Natural killer cell treated with Interleukin-12 subunit alpha and Interleukin-12 subunit beta and Interleukin-15 and Interleukin-18, amount 100 ng/mL, for 72 hours (primary cell): ENCODE data around the gene ATP13A4. TPM values are rescaled to one million over a fixed set of nuclear protein-coding genes. Genes with fewer than 3 reads are reported as not detected.

ENCODE experiments used
- ATAC-seq, 2 donors: fragments of 150-1000 bp; cut with Tn5 transposase in 1 of 2; sonication (Bioruptor Pico), chemical (Tn5 transposase) in 1 of 2; 2 replicates each; pipeline ENCODE4 v1.10.0; 2021
- DNase-seq: peaks from one replicate; pipeline ENCODE4 v3.0.0; 2022; ENCODE audit warnings: low spot score
- H3K27ac Mint-ChIP-seq, 2 donors: 1 replicate in 1 of 2; 2 replicates in 1 of 2; pipeline ENCODE4 v1.8.0; 2022; ENCODE audit warnings: mixed read lengths in 2 of 2, mild to moderate bottlenecking in 1 of 2, moderate library complexity in 1 of 2
- H3K27me3 Mint-ChIP-seq, 2 donors: 1 replicate in 1 of 2; 2 replicates in 1 of 2; pipeline ENCODE4 v1.8.0; 2022; ENCODE audit warnings: mixed read lengths in 2 of 2
- H3K36me3 Mint-ChIP-seq: one replicate; pipeline ENCODE4 v1.8.0; 2022; ENCODE audit warnings: mixed read lengths
- H3K4me1 Mint-ChIP-seq, 2 donors: 1 replicate in 1 of 2; 2 replicates in 1 of 2; pipeline ENCODE4 v1.8.0; 2022; ENCODE audit warnings: low read depth in 2 of 2, mixed read lengths in 2 of 2, mild to moderate bottlenecking in 1 of 2
- H3K4me3 Mint-ChIP-seq: one replicate; pipeline ENCODE4 v1.8.0; 2022; ENCODE audit warnings: mixed read lengths
- H3K9me3 Mint-ChIP-seq: 2 replicates; pipeline ENCODE4 v1.8.0; 2022; ENCODE audit warnings: mixed read lengths
- total RNA-seq, 2 donors: library from RNA; stranded (reverse); gene quantifications; one replicate each; pipeline ENCODE4 v1.2.3, GENCODE V29; 2022

ATP13A4 gene
- total RNA-seq, 2 donors from 2014 or later: 0.92 to 2.1 TPM

DNA sequence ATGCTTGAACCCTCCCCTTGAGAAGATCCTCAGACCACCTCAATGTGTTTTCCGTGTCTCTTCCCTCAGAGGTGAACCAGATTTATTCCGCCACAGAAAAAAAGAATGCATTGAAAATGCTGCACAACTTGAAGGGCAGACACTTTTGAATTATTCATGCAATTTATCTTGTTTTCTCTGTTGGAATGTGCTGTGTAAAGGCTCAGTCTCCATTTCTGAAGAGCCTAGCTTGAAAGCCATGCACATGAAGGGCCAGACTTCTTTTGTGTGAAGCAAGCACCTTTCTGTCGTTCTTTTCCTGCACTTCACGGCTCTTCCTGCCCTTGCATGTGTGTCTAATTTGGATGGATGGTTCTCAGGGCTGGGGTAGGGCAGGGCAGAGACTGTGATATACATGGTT is 97.2 kb downstream of the ATP13A4 start:
- no peak for ATAC-seq
- Mint-ChIP-seq H3K36me3 (no peaks in the 10 kb centered on the region), H3K27ac (no peak overlapping the region), H3K4me3 (no peak overlapping the region), H3K4me1 (no peaks in the 10 kb centered on the region), H3K9me3 (no peaks in the 10 kb centered on the region), H3K27me3 (no peaks in the 10 kb centered on the region)
- DNase-seq: no peak

DNA sequence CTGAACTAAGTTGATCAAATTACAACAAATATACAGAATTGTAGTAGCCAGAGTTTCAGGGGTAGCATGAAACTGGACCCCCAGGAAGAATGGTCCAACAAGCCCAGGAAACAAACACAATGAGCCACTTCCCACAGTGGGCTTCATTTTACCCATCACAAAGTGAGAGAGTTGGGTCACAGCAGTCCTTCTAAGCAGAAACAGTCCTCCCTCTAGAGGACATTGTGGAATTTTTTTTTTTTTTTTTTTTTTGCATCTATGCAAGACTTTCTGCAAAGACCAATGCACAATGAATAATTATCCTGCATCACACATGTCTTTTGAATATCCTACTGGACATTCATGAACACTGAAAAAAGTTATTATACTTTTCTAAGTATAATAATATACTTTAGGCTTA is 102.4 kb downstream of the ATP13A4 start:
- no peak for DNase-seq
- Mint-ChIP-seq H3K9me3 (no peaks in the 10 kb centered on the region), H3K4me3 (no peak overlapping the region), H3K27ac (no peak overlapping the region), H3K36me3 (no peaks in the 10 kb centered on the region), H3K4me1 (no peaks in the 10 kb centered on the region), H3K27me3 (no peaks in the 10 kb centered on the region)
- ATAC-seq: no peak

DNA sequence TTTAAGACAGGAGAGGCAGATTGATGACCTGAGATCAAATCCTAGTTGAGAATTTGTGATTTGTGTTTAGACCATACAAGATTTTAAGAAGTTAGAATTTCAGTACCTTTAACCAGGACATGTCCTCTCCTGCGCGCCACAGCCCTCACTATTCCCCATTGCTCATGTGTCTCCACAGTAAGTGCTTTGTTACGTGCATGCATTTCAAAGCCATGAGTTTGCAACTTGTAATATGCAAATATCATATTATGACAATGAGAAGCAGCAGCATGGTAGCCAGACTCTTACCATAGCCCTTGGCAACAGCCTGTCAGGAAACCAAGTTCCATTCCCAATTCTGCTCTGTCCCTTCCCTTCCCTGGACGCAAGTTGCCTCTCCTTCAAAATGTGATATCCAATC is 102.8 kb downstream of the ATP13A4 start:
- Mint-ChIP-seq H3K4me1 (no peaks in the 10 kb centered on the region), H3K4me3 (no peak overlapping the region), H3K36me3 (no peaks in the 10 kb centered on the region), H3K9me3 (no peaks in the 10 kb centered on the region), H3K27ac (no peak overlapping the region), H3K27me3 (no peaks in the 10 kb centered on the region)
- DNase-seq (no peak), ATAC-seq (no peak)

DNA sequence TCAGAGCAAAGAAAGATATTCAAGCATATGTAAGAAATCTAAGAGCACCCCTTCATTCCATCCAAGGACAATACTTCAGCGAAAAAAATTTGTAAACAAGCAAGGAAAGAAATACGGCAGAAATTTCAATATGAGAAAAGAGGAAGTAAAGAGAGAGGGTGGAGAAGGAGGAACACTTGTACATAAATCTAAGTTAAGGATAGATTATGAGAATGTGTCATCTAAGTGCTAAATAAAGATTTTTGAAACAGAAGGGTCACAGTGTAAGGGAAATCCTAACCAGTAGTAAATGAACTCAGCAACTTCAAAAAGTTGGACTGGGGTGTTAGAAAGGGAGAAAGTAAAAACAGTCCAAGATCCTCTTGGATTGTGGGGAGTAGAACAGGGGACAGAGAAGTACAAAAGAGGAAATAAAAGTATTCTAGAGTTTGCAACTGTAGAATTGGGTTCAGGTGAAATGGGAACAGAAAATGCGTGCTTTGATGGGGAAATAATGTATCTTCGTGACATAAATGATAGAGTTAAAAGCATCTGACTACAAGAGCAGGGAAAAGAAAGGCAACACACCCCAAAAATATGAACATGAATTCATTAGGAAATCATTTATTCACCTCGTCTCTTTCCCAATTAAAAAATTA is 107.6 kb downstream of the ATP13A4 start:
- DNase-seq (no peak), ATAC-seq (no peak)
- Mint-ChIP-seq H3K9me3 (no peaks in the 10 kb centered on the region), H3K27ac (no peak overlapping the region), H3K27me3 (no peaks in the 10 kb centered on the region), H3K36me3 (no peaks in the 10 kb centered on the region), H3K4me3 (no peak overlapping the region), H3K4me1 (no peaks in the 10 kb centered on the region)

GRCh38 chr3:193439423-193439822 is 115.3 kb downstream of the ATP13A4 start:
- DNase-seq (no peak), ATAC-seq (no peak)
- H3K36me3 Mint-ChIP-seq: no peaks in the 10 kb centered on the region
- H3K27me3 Mint-ChIP-seq: no peaks in the 10 kb centered on the region
- H3K27ac Mint-ChIP-seq: no peak overlapping the region
- no peaks in the 10 kb centered on the region for H3K9me3 Mint-ChIP-seq
- H3K4me3 Mint-ChIP-seq: no peak overlapping the region
- H3K4me1 Mint-ChIP-seq: no peaks in the 10 kb centered on the region

GRCh38 chr3:193418576-193419373 is 135.9 kb downstream of the ATP13A4 start:
- H3K36me3 Mint-ChIP-seq: peaks cover 28% of the 10 kb centered on the region
- no peak overlapping the region for H3K27ac Mint-ChIP-seq
- ATAC-seq (peak in 1 of 2 donors; percentile 44), DNase-seq (no peak)
- peaks cover 0 to 5% of the 10 kb centered on the region in 2 donors for H3K27me3 Mint-ChIP-seq
- H3K4me3 Mint-ChIP-seq: no peak overlapping the region
- peaks cover 18% of the 10 kb centered on the region for H3K9me3 Mint-ChIP-seq
- no peaks in the 10 kb centered on the region for H3K4me1 Mint-ChIP-seq

- Mint-ChIP-seq H3K27ac (no peak overlapping the region), H3K36me3 (peaks cover 25% of the 10 kb centered on the region), H3K27me3 (peaks cover 0 to 5% of the 10 kb centered on the region in 2 donors), H3K4me3 (no peak overlapping the region), H3K9me3 (peaks cover 16% of the 10 kb centered on the region), H3K4me1 (no peaks in the 10 kb centered on the region)
- ATAC-seq: no peak
- DNase-seq: no peak
Measured at GRCh38 chr3:193416629-193417028, 138.1 kb downstream of the ATP13A4 start.

GRCh38 chr3:193407688-193408087 is 147.0 kb downstream of the ATP13A4 start:
- Mint-ChIP-seq H3K27ac (no peak overlapping the region), H3K36me3 (no peaks in the 10 kb centered on the region), H3K9me3 (no peaks in the 10 kb centered on the region), H3K27me3 (no peaks in the 10 kb centered on the region), H3K4me1 (no peaks in the 10 kb centered on the region), H3K4me3 (no peak overlapping the region)
- ATAC-seq (no peak), DNase-seq (no peak)

- Mint-ChIP-seq H3K4me1 (no peaks in the 10 kb centered on the region), H3K36me3 (no peaks in the 10 kb centered on the region), H3K27me3 (no peaks in the 10 kb centered on the region), H3K9me3 (no peaks in the 10 kb centered on the region), H3K4me3 (no peak overlapping the region), H3K27ac (no peak overlapping the region)
- DNase-seq (no peak), ATAC-seq (no peak)
Measured at GRCh38 chr3:193407112-193407511, 147.6 kb downstream of the ATP13A4 start.

GRCh38 chr3:193403307-193403706 is 151.4 kb downstream of the ATP13A4 start:
- Mint-ChIP-seq H3K36me3 (no peaks in the 10 kb centered on the region), H3K4me3 (no peak overlapping the region), H3K9me3 (no peaks in the 10 kb centered on the region), H3K27ac (no peak overlapping the region), H3K4me1 (no peaks in the 10 kb centered on the region), H3K27me3 (no peaks in the 10 kb centered on the region)
- DNase-seq (no peak), ATAC-seq (no peak)

DNA sequence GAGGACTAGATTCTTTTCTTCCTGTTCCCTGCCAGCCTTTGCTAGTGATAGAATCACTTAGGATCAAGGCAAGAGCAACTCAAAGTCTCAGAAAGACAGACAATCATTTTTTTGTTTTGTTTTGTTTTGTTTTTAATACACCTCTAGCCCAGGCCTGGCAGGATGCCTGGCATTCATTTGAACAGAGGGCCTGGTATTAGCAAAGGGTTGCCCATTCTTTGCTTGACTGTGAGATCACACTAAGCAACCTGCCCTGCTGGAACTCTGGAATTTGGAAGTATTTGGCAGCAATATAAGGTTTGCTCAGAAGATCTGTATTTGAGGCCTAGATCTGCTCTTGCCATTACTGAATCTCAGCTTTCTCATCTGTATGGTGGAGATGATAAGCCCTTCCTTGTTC is 154.4 kb downstream of the ATP13A4 start:
- Mint-ChIP-seq H3K9me3 (peaks cover 6% of the 10 kb centered on the region), H3K27ac (no peak overlapping the region), H3K4me3 (no peak overlapping the region), H3K36me3 (no peaks in the 10 kb centered on the region), H3K4me1 (no peaks in the 10 kb centered on the region), H3K27me3 (peaks cover 4 to 7% of the 10 kb centered on the region in 2 donors)
- ATAC-seq (no peak), DNase-seq (no peak)

DNA sequence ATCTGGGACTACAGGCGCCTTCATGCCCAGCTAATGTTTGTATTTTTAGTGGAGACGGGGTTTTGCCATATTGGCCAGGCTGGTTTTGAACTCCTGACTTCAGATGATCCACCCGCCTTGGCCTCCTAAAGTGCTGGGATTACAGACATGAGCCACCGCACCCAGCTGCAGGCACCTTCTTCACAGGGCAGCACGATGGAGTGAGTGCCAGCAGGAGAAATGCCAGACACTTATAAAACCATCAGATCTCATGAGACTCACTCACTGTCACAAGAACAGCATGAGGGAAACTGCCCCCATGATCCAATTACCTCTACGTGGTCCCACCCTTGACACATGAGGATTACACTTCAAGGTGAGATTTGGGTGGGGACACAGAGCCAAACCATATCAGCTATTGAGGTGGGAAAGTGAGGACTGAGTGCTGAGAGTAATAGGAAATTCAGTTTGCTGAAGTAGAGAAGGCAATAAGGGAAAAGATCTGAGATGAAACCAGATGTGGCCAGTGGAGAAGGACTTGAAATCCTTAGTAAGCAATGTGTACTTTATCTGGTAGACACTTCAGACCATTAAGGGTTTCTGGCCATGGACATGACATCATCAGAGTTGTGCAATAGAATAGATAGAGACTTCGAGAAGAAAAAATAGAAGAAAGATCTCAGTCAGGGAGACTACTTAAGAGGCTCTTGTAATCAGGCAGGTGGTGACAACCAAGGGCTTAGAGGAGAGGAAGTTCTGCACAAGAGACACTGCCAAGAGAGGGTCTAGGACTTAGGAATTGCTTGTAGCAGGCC is 158.0 kb downstream of the ATP13A4 start:
- no peak overlapping the region for H3K4me3 Mint-ChIP-seq
- H3K9me3 Mint-ChIP-seq: peaks cover 6% of the 10 kb centered on the region
- no peak overlapping the region for H3K27ac Mint-ChIP-seq
- H3K27me3 Mint-ChIP-seq: peaks cover 4 to 7% of the 10 kb centered on the region in 2 donors
- H3K4me1 Mint-ChIP-seq: no peaks in the 10 kb centered on the region
- no peak for DNase-seq
- ATAC-seq: no peak
- no peaks in the 10 kb centered on the region for H3K36me3 Mint-ChIP-seq

GRCh38 chr3:193391902-193392301 is 162.8 kb downstream of the ATP13A4 start:
- H3K27me3 Mint-ChIP-seq: peaks cover 4 to 8% of the 10 kb centered on the region in 2 donors
- H3K4me1 Mint-ChIP-seq: no peaks in the 10 kb centered on the region
- DNase-seq (no peak), ATAC-seq (no peak)
- H3K36me3 Mint-ChIP-seq: no peaks in the 10 kb centered on the region
- no peak overlapping the region for H3K27ac Mint-ChIP-seq
- no peak overlapping the region for H3K4me3 Mint-ChIP-seq
- peaks cover 3% of the 10 kb centered on the region for H3K9me3 Mint-ChIP-seq

DNA sequence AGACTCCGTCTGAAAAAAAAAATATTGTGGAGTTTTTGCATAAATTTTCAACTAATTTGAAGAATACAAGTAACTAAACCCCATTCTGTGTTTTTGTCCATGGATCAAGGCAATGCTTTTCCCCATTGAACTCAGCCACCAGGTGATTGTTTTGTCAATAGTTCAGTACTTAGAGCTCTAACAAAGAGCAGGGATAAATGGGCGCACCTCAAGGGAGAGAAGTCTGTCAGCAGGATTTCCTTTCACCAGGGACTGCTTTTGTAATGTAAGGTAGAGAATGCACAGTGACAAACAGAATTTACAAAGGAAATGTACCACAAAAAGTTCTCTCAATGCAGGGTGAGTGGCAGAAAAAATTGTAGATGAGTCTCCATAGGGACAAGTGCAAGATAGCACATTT is 165.4 kb downstream of the ATP13A4 start:
- Mint-ChIP-seq H3K27me3 (peaks cover 2 to 8% of the 10 kb centered on the region in 2 donors), H3K4me3 (no peak overlapping the region), H3K9me3 (no peaks in the 10 kb centered on the region), H3K36me3 (no peaks in the 10 kb centered on the region), H3K4me1 (no peaks in the 10 kb centered on the region), H3K27ac (no peak overlapping the region)
- DNase-seq (no peak), ATAC-seq (no peak)
